Loucy (cell line): ENCODE data around the gene NPFFR1.

Experiments
- EZH2phosphoT487 ChIP-seq: fragments of 200-600 bp; IDR thresholded peaks from 2 replicates; pipeline ENCODE4 v1.6.1; 2018; ENCODE audit warnings: antibody characterized with exemption, mild to moderate bottlenecking, moderate library complexity, borderline replicate concordance
- TF ChIP-seq, protein P1 (sequence below): fragments of 200-600 bp; sonication (generic); conservative IDR thresholded peaks from 2 replicates; pipeline ENCODE4 v1.5.1; 2014; ENCODE audit warnings: mild to moderate bottlenecking, antibody characterized with exemption, low read length

DNA sequence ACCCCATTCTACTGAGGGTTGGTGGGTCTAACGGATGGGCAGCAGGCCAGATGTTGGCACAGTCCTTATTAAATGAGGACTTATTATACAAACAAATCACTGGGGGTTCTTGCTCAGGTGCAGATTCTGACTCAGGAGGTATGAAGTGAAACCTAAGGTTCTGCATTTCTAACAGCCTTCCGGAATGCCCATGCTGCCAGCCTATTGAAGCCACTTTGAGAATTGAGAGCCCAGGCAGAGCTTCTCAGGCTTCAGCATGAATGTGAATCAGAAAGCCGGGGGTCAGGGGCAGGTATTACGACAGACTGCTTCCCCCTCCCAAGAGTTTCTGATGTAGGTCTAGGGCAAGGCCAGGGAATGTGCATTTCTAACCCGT is 34.1 kb upstream of the NPFFR1 start:
- TF ChIP-seq, protein P1, sequence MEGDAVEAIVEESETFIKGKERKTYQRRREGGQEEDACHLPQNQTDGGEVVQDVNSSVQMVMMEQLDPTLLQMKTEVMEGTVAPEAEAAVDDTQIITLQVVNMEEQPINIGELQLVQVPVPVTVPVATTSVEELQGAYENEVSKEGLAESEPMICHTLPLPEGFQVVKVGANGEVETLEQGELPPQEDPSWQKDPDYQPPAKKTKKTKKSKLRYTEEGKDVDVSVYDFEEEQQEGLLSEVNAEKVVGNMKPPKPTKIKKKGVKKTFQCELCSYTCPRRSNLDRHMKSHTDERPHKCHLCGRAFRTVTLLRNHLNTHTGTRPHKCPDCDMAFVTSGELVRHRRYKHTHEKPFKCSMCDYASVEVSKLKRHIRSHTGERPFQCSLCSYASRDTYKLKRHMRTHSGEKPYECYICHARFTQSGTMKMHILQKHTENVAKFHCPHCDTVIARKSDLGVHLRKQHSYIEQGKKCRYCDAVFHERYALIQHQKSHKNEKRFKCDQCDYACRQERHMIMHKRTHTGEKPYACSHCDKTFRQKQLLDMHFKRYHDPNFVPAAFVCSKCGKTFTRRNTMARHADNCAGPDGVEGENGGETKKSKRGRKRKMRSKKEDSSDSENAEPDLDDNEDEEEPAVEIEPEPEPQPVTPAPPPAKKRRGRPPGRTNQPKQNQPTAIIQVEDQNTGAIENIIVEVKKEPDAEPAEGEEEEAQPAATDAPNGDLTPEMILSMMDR = no peak
- TF ChIP-seq EZH2phosphoT487 = no peak
